Umbilical cord (tissue), 2 donors: ENCODE results near the gene DDRGK1. TPM values are rescaled to one million over a fixed set of nuclear protein-coding genes. Genes with fewer than 3 reads are reported as not detected.

Source experiments
- DNase-seq: peaks from one replicate; pipeline ENCODE4 v3.0.0-alpha.2; 2015; ENCODE audit warnings: low spot score
- total RNA-seq: library from RNA; depleted of rRNA; stranded (reverse); fragments of >200 nt; gene quantifications from one replicate; pipeline ENCODE4 v1.2.3, GENCODE V29; 2014; ENCODE audit warnings: low replicate concordance; ENCODE audit not compliant: insufficient read depth

The DDRGK1 gene
- total RNA-seq, 1 donor from 2014 or later = 14.4 TPM

DNA sequence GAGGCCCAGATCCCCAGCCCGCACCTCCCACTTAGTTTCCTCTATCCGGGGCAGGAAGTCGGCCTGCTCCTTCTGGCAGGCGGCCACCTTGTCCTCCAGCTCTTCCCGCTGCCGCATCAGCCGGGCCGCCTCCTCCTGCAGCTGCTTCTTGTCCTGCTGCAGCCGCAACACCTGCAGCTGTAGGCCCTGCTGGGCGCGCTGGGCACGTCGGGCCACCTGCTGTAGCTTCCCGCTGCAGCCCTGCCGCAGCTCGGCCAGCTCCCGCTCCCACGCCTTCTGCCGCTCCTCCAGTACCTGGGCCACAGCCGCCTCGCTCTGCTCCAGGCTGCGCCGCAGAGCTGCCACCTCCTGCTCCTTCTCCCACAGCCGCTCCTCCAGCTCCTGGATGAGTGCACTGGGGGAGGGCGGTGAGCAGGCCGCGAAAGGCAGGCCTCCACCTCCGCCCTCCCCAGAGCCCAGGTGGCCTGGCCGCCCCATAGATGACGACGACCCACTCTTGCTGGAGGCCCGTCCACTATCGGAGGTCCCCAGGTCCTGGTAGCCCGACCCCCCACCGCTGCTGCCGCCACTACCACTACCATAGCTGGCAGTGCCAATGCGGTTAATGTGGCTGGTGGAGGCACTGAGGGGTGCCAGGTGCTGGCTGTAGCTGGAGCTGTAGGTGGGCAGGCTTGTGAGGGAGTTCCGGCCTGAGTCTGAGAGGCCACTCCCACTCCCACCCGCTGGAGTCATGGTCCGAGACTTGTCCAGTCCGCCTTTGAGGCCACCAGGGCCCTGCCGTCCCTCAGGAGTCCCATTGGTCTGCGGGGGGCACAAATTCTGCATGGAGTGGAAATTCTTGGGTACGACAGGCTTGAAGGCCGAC lies 38.8 kb downstream of the DDRGK1 start:
- DNase-seq = no peak

DNA sequence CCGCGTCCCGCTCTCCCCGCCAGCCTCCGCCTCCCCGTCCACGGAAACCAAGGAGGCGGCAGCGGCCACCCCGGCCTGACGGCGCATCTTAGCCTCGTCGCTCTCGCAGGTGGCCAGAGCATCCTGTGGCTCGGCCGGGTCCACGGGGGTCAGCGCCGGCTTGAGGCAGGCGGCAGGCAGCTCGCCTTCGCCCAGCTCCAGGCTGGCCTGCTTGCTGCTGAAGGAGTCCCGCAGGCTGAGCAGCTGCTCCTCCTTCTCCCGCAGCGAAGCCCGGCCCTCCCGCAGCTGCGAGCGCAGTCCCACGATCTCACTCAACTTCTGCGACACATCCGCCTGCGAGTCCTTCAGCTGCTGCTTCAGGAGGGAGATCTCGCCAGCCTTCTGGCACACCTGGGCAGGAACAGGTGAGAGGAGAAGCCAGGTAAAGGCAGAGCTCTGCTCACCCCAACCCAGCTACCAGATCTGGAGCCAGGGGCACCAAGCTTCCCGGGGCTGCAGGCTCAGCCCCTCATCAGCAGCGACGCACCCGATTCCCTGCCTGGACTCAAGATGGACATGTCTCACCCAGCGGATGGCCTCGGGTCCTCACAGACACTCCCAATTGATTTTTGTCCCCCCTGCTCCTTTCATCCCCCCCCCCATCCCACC lies 39.6 kb downstream of the DDRGK1 start:
- DNase-seq = no peak

DNA sequence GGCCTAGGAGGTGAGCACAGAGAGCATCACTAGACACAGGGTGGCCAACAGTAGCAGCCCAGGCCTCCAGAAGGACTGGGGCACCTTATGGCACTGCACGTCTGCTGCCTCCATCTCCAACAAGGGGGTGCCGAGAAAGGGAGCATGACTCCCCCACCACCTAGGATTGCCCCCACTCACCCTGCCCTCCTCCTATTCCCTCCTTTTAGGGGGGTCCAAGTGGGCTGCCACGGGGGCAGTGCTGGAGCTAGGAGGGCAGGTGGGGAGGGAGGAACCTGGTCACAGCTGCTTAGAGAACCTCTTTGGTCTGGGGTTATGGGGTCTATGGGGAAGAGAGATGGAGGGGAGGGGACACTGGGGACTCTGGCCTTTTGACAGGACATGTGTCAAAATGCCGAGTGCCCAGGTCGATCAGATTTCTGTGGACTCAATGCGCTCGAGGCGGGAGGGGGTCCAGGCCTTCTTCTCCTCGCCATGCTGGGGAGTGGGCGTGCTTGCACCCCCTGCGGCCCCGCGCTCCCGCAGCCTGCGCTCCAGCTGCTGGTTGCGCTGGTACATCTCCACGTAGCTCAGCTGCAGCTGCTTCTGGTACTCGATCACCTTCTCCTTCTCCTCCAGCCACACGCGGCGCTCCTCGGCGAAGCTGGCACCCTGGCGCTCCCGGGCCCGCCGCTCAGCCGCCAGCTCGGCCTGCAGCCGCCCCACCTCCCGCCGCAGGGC lies 40.3 kb downstream of the DDRGK1 start:
- DNase-seq = no peak

DNA sequence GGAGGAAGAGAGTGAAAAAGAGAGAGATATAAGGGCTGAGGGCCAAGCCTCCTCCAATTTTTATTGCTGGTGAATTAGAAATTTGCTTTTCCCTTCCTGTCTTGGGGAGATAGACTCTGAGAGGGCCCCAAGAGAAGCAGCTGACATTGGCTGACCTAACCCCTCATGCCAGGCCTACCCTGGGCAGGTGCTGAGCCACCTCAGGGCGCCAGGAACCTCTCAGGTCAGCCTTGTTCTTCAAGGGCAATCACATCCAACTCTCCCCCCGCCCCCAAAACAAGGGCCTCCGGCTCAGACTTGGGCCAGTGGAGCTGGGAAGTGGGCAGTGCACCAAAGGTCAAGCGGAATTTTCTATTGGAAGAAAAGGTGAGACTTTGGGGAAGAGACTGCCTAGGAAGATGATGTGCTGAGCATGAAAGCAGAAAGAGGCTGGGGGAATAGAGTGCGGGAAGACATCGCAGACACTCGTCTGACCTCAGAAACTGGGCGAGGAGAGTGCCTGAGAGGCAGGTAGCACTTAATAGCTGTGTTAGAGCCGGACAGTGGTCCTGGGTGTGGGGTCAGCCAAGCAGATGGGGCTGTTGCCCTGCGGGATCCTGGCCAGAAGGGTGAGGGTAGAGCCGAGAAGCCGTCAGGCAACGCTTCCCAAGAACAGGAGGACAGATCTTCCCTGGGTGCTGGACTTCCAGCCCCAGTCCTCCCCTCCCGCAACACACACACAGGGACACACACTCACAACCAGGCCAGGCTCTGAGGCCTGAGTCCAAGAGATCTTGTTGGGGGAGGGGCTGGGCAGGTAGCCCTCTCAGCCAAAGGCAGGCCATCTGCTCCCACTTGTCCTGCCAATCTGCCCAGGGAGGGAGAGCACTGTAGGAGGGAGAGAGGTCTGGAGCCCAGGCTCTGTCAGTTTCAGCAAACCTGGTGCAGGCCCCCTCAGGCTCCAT lies 41.1 kb downstream of the DDRGK1 start:
- no peak for DNase-seq

DNA sequence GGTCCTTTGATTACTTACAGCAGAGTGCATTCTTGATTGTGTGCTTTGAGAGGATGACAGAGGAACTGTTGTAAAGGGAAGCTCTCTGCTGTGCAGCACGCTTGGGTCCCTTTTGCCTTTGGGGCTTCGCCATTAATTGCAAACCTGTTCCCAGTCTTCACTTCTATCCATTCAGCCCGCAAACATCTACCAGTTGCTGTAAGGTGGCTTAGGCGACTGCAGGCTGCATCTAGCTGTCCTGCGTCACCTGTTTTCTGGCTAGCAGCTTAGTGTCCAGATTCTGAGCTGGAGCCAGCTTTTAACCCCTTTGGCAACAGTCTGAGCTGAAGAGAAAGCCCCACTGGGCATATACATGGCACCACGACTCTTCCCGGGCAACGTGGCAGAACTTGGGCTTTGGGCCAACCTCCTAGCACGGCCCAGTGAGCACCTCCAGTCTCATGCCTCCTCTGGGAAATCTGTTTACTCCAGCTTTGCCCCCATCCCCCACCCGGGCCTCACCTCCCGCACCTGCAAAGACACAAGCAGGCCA lies 42.3 kb downstream of the DDRGK1 start:
- DNase-seq = no peak

GRCh38 chr20:3161316-3162079 lies 43.0 kb downstream of the DDRGK1 start:
- no peak for DNase-seq

DNA sequence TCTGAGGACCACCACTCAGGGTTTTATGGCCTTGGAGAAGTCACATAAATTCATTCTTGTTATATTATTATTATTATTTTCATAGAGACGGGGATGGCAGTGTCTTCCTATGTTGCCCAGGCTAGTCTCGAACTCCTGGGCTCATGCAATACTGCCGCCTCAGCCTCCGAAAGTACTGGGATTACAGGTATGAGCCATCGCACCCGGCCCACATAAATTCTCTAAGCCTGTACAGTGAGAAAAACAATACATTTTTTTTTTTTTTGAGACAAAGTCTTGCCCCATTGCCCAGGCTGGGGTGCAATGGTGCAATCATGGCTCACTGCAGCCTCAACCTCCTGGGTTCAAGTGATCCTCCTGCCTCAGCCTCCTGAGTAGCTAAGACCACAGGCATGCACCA lies 44.1 kb downstream of the DDRGK1 start:
- no peak for DNase-seq

DNA sequence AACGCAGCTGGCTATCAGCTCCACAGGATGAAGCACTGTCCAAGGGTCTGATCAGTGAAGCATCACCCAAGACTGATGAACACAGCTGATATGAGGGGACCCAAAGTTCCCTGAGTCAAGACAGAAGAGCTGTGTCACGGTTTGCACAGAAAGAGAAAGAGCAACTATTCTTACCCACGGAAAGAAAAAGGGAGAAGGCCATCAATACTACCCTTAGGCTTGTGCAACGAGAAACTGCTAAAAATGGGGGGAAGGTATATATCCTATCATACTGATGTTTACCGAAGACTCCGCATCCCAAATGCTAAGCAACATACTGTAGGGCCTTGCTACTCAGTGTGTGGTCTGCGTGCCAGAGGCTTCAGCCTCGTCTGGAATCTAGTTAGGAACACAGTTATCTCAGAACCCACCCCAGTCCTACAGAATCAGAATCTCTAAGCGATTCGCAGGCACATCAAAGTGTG lies 45.5 kb downstream of the DDRGK1 start:
- DNase-seq = no peak

DNA sequence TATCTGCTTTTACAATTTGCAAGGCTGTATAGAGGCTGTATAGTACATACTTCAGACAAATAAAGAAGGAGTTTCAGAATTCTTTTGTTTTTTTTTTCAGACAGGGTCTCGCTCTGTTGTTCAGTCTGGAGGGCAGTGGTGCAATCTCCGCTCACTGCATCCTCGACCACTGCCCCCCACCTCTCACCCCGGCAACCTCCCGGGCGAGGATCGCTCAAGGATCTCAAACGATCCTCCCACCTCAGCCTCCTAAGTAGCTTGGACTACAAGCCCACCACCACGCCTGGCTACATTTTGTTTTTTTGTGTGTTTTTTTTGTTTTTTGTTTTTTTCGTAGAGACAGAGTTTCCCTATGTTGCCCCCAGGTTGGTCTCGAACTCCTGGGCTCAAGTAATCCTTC lies 46.7 kb downstream of the DDRGK1 start:
- no peak for DNase-seq

DNA sequence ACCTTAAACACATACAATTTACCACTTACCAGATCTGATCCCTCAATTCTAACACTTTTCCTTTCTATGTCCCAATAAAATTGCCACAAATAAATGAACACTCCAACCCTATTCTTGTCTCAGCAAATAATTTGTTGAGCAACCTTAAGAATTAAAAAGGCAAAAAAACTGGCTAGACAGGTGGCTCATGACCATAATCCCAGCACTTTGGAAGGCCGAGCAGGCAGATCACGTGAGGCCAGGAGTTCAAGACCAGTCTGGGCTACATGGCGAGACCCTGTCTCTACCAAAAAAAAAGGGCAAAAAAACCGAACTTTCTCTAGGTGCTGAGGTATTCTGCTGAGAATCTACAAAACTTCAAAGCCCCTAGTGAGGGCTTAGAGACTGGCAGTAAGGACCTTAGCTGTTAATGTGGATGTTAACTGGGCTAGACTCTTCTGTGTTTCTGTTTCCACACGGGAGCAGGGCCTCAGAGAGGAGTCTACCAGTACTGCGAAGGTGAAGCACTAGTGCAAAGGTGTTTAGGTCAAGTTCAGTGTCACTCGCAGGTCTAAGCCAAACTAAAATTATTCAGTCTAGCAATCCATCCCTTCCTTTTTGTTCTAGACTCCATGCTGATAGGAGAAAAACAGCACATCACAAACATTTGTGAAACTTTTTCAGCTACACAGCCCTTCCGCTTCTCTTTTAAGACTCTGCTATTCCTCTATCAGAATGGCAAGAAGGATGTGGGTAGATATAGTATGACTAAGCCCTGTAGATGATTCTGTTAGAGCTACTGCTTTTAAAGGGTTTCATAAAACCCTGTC lies 47.5 kb downstream of the DDRGK1 start:
- DNase-seq = no peak

DNA sequence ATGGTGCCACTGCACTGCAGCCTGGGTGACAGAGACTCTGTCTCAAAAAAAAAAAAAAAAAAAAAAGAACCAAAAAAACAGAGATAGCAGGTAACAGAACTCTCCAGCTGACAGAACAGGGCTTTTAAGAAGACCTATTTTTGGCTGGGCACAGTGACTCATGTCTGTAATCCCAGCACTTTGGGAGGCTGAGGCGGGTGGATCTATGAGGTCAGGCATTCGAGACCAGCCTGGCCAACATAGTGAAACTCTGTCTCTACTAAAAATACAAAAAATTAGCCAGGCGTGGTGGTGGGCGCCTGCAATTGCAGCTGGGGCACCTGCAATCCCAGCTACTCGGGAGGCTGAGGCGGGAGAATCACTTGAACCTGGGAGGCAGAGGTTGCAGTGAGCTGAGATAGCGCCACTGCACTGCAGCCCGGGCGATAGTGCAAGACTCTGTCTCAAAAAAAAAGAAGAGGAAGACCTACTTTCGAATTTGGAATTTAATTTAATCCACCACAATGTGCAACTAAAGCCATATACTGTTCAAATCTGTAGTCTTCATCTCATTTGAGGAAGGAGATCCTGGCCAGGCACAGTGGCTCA lies 52.3 kb downstream of the DDRGK1 start:
- peak; percentile 27 for DNase-seq

DNA sequence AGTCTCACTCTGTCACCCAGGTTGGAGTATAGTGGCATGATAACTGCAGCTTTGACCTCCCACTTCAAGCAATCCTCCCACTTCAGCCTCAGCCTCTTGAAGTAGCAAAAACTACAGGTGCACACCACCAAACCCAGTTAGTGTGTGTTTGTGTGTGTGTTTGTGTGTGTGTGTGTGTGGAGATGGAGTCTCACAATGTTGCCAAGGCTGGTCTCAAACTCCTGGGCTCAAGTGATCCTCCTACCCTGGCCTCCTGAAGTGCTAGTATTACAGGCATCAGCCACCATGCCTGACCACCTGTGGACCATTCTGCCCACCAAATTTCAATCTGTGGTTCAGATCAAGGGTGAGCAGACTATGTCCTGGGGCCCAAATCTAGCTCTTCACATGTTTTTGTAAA lies 53.6 kb downstream of the DDRGK1 start:
- no peak for DNase-seq

DNA sequence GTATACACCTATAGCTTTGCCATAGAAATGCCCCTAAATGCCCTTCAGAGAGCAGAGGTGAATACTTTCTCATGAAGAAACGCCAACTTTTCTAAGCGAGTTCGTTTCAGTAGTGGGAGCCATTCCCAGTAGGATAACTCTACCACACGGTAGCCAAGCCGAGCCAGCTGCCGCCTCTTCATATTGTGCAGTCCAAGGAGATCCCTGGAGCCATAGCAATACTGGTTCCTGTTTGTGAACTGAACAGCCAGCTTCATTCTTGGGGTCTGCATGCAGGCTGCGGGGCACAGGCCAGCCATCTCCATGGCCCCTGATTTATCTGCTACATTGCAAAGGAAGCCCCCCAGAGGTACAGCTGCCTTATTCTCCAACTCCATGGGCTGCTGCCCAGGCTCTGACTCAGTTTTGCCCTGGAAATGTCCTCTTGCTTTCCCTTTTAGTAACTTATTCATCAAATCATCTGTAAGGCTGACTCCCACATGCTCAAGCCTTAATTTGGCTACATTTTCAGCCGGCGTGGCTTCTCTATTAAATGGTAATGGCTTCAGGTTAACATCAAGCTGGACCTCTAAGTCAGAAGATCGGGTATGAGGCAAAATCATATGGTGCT lies 57.6 kb downstream of the DDRGK1 start:
- DNase-seq = no peak

DNA sequence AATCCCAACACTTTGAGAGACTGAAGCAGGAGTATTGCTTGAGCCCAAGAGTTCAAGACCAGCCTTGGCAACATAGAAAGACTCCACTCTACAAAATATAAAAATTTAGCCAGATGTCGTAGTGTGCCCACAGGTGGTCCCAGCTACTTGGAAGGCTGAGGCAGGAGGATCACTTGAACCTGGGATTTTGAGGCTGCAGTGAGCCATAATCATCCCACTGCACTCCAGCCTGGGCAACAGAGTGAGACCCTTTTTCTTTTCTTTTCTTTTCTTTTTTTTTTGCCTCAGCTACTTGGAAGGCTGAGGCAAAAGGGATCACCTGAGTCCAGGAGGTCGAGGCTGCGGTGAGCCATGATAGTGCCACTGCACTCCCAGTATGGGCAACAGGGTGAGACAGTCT lies 62.7 kb downstream of the DDRGK1 start:
- DNase-seq = no peak
